ENCODE measurements around the gene HTR1E. TPM values are rescaled to one million over a fixed set of nuclear protein-coding genes. Genes with fewer than 3 reads are reported as not detected.

Gene HTR1E
- total and polyA plus RNA-seq, 9 of the 15 experiments (the other 6 are each of a cell fraction or from before 2014, with no cell fraction given), result not detected

DNA sequence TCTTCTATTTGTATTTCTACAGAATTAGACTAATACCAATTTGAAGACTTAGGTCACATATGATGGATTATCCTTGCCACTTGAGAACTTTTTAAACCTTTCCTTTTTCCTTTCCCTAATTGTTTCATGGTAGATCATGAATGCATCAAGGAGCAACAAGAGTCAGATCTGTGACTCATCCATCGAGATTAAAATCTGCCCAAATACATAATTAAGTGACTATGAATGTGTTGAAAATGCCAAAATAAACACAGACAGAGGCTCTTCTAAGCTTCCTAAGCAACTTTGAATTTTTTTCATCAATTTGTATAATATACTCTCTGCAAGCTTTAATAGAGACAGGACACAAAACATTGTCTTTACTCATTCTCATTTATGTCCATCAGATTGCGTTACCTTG lies 23.5 kb upstream of the HTR1E start (continued):
- TF ChIP-seq NR1H2 (CRISPR knock-in tag; IDR thresholded peaks at IDR 0.05) (no peak), RBM14 (IDR thresholded peaks at IDR 0.05; ENCODE audit: borderline replicate concordance, insufficient read depth, low read depth, low read length) (no peak), MCM2 (IDR thresholded peaks at IDR 0.05; ENCODE audit: low read depth) (no peak), HNRNPL (IDR thresholded peaks at IDR 0.05; ENCODE audit: low read depth, low read length) (no peak)
- TF ChIP-seq, protein P1, sequence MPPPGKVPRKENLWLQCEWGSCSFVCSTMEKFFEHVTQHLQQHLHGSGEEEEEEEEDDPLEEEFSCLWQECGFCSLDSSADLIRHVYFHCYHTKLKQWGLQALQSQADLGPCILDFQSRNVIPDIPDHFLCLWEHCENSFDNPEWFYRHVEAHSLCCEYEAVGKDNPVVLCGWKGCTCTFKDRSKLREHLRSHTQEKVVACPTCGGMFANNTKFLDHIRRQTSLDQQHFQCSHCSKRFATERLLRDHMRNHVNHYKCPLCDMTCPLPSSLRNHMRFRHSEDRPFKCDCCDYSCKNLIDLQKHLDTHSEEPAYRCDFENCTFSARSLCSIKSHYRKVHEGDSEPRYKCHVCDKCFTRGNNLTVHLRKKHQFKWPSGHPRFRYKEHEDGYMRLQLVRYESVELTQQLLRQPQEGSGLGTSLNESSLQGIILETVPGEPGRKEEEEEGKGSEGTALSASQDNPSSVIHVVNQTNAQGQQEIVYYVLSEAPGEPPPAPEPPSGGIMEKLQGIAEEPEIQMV (tag; conservative IDR thresholded peaks at IDR 0.05; ENCODE audit: low read depth), result no peak
- TF ChIP-seq, protein P2, sequence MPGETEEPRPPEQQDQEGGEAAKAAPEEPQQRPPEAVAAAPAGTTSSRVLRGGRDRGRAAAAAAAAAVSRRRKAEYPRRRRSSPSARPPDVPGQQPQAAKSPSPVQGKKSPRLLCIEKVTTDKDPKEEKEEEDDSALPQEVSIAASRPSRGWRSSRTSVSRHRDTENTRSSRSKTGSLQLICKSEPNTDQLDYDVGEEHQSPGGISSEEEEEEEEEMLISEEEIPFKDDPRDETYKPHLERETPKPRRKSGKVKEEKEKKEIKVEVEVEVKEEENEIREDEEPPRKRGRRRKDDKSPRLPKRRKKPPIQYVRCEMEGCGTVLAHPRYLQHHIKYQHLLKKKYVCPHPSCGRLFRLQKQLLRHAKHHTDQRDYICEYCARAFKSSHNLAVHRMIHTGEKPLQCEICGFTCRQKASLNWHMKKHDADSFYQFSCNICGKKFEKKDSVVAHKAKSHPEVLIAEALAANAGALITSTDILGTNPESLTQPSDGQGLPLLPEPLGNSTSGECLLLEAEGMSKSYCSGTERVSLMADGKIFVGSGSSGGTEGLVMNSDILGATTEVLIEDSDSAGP (CRISPR knock-in tag; IDR thresholded peaks at IDR 0.05), result no peak

DNA sequence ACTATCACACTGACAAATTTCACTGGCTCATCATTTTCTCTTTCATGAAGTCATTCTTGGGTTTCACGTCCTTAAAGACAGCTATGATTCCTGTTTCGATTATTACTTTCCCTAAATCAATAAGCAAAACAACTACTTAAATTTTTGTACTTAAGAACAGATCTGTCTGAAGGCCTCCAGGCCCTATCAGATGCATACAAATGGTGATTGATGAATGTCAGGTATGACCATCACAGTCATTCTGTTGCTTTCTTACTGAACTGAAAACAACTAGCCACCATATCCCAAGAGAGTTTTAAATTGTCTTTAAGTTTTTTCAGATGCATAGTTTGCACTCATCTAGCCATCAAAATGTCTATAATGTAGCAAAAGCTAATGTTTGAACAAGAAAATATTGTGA lies 20.9 kb upstream of the HTR1E start:
- Histone ChIP-seq H3K4me3 (no peak overlapping the region), H3K9me1 (ENCODE audit: control insufficient read depth, insufficient read depth, low read length) (no peaks in the 10 kb centered on the region), H3K27ac (ENCODE audit: extremely low read depth, low read depth, low read length) (no peak overlapping the region), H3K79me2 (ENCODE audit: control insufficient read depth, insufficient read depth, low read length) (no peaks in the 10 kb centered on the region), H3K9me3 (replicated peaks; ENCODE audit: control insufficient read depth, insufficient read depth, low read depth, low read length) (no peaks in the 10 kb centered on the region), H3K9ac (ENCODE audit: insufficient read depth in 1 of 2, low read depth in 2 of 2, low read length in 2 of 2) (no peak overlapping the region), H3K4me2 (ENCODE audit: insufficient read depth, low read length) (no peak overlapping the region), H3K4me1 (replicated peaks in 1 of 2; ENCODE audit: control insufficient read depth in 2 of 2, insufficient read depth in 2 of 2, low read length in 2 of 2) (no peaks in the 10 kb centered on the region), H3K27me3 (ENCODE audit: control insufficient read depth in 2 of 2, insufficient read depth in 2 of 2, low read length in 2 of 2) (no peaks in the 10 kb centered on the region), H2AFZ (ENCODE audit: low read depth, low read length) (no peak overlapping the region), H4K20me1 (replicated peaks; ENCODE audit: control insufficient read depth, insufficient read depth, low read length) (no peaks in the 10 kb centered on the region), H3K36me3 (ENCODE audit: control insufficient read depth, insufficient read depth, low read length) (no peaks in the 10 kb centered on the region)
- CTCF ChIA-PET (ENCODE audit: low intra/inter-chr PET ratio), result no interaction called here
- in situ Hi-C loops (cut with MboI), result no loop called here
- POLR2A ChIA-PET, result no interaction called here
- FAIRE-seq (no peak), ATAC-seq (no peak), DNase-seq (ENCODE audit: extremely low read depth in 1 of 4, low spot score in 3 of 4) (no peak)
- TF ChIP-seq PRMT5 (CRISPR knock-in tag; IDR thresholded peaks at IDR 0.05) (no peak), SETDB1 (IDR thresholded peaks at IDR 0.05; ENCODE audit: low read length) (no peak), ATF7 (IDR thresholded peaks at IDR 0.05) (no peak), ZKSCAN8 (CRISPR knock-in tag; IDR thresholded peaks at IDR 0.05) (no peak), TRIM24 (IDR thresholded peaks at IDR 0.05) (no peak), TCF7L2 (IDR thresholded peaks at IDR 0.05; ENCODE audit: low read depth, low read length) (no peak), MXI1 (IDR thresholded peaks at IDR 0.05; ENCODE audit: low read depth, low read length) (no peak), POLR2A (conservative IDR thresholded peaks at IDR 0.05) (no peak)
- TF ChIP-seq, protein P3, sequence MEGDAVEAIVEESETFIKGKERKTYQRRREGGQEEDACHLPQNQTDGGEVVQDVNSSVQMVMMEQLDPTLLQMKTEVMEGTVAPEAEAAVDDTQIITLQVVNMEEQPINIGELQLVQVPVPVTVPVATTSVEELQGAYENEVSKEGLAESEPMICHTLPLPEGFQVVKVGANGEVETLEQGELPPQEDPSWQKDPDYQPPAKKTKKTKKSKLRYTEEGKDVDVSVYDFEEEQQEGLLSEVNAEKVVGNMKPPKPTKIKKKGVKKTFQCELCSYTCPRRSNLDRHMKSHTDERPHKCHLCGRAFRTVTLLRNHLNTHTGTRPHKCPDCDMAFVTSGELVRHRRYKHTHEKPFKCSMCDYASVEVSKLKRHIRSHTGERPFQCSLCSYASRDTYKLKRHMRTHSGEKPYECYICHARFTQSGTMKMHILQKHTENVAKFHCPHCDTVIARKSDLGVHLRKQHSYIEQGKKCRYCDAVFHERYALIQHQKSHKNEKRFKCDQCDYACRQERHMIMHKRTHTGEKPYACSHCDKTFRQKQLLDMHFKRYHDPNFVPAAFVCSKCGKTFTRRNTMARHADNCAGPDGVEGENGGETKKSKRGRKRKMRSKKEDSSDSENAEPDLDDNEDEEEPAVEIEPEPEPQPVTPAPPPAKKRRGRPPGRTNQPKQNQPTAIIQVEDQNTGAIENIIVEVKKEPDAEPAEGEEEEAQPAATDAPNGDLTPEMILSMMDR (IDR thresholded peaks at IDR 0.05 in 2 of 3, conservative IDR thresholded peaks at IDR 0.05 in 1 of 3; ENCODE audit: insufficient read depth in 2 of 3, low read depth in 1 of 3, low read length in 3 of 3), result no peak
- TF ChIP-seq, protein P4, sequence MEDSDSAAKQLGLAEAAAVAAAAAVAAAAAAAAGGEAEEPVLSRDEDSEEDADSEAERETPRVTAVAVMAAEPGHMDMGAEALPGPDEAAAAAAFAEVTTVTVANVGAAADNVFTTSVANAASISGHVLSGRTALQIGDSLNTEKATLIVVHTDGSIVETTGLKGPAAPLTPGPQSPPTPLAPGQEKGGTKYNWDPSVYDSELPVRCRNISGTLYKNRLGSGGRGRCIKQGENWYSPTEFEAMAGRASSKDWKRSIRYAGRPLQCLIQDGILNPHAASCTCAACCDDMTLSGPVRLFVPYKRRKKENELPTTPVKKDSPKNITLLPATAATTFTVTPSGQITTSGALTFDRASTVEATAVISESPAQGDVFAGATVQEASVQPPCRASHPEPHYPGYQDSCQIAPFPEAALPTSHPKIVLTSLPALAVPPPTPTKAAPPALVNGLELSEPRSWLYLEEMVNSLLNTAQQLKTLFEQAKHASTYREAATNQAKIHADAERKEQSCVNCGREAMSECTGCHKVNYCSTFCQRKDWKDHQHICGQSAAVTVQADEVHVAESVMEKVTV (CRISPR knock-in tag; IDR thresholded peaks at IDR 0.05), result no peak
- WGBS (ENCODE audit: insufficient coverage, low coverage, missing lambda C conversion rate), result 3% methylated on average over 2 of the region's 2 CpGs
- no TSS peak for BruUV-seq (replicated peaks)
- intact Hi-C loops (cut with micrococcal nuclease), result no loop called here
